Vagina (tissue), 2 donors: Measurements from ENCODE around the gene ORAI2. TPM values are rescaled to one million over a fixed set of nuclear protein-coding genes. Genes with fewer than 3 reads are reported as not detected.
"Not testable (repeated sequence)": the region's sequence is repeated elsewhere in the genome, so short reads cannot be mapped to it uniquely, and the experiment has no call there.

Experiments used
- DNase-seq, 2 donors: peaks; one replicate each; pipeline ENCODE4 v3.0.0-alpha.2; 2017; ENCODE audit errors: extremely low spot score in 2 of 2
- H3K27ac ChIP-seq: fragments of 200-600 bp; sonication (generic); one replicate; pipeline ENCODE4 v1.5.1; 2019
- H3K27me3 ChIP-seq: fragments of 200-600 bp; sonication (generic); one replicate; pipeline ENCODE4 v1.5.1; 2019
- H3K36me3 ChIP-seq, 2 donors: fragments of 200-600 bp; sonication (generic); one replicate each; pipeline ENCODE4 v1.5.1; 2017 to 2019
- H3K4me1 ChIP-seq: fragments of 200-600 bp; sonication (generic); one replicate; pipeline ENCODE4 v1.5.1; 2019
- H3K4me3 ChIP-seq, 2 donors: fragments of 200-600 bp; sonication (generic); 1 replicate in 1 of 2; 2 replicates in 1 of 2; pipeline ENCODE4 v1.5.1; 2016 to 2019
- H3K9me3 ChIP-seq: fragments of 200-600 bp; sonication (generic); one replicate; pipeline ENCODE4 v1.5.1; 2019
- CTCF ChIP-seq, 3 experiments: fragments of 450-650 bp in 2 of 3; fragments of 200-600 bp in 1 of 3; sonication (generic) in 1 of 3; IDR thresholded peaks; one replicate each; pipeline ENCODE4 v1.5.1; 2017 to 2019; ENCODE audit warnings: antibody characterized with exemption in 3 of 3, mild to moderate bottlenecking in 2 of 3, moderate library complexity in 2 of 3
- POLR2A ChIP-seq, 2 donors: fragments of 450-650 bp; IDR thresholded peaks; one replicate each; pipeline ENCODE4 v1.6.1; 2017; ENCODE audit warnings: antibody characterized with exemption in 2 of 2, mild to moderate bottlenecking in 2 of 2, moderate library complexity in 2 of 2
- POLR2AphosphoS5 ChIP-seq, 2 donors: sonication (generic); formaldehyde crosslinking; IDR thresholded peaks; one replicate each; pipeline ENCODE4 v1.9.0; 2017; ENCODE audit warnings: antibody characterized with exemption in 2 of 2, mild to moderate bottlenecking in 2 of 2, low read depth in 1 of 2; ENCODE audit not compliant: insufficient read depth in 1 of 2
- intact Hi-C: fragments of 100-400 bp; cut with DNase I; formaldehyde crosslinking; loops from one replicate; pipeline ENCODE4 v1.15.1; 2023
- total RNA-seq: library from RNA; depleted of rRNA; stranded (reverse); fragments of >200 nt; gene quantifications from one replicate; pipeline ENCODE4 v1.2.3, GENCODE V29; 2016

ORAI2 gene
- total RNA-seq, 1 donor from 2014 or later: 15.5 TPM

- Histone ChIP-seq H3K4me3 (no peak overlapping the region), H3K27me3 (no peaks in the 10 kb centered on the region), H3K27ac (no peak overlapping the region), H3K9me3 (no peaks in the 10 kb centered on the region), H3K4me1 (no peaks in the 10 kb centered on the region), H3K36me3 (peaks cover 0 to 28% of the 10 kb centered on the region in 2 donors)
- no peak for TF ChIP-seq CTCF (IDR thresholded peaks at IDR 0.05)
- TF ChIP-seq POLR2AphosphoS5 (IDR thresholded peaks at IDR 0.05; ENCODE audit: insufficient read depth in 1 of 2, low read depth in 1 of 2): no peak
- TF ChIP-seq POLR2A (IDR thresholded peaks at IDR 0.05): no peak
- no peak for DNase-seq
- intact Hi-C loops: no loop called here
Measured at GRCh38 chr7:102453319-102453718, 19.9 kb downstream of the ORAI2 start.

GRCh38 chr7:102454468-102454867, 21.1 kb downstream of the ORAI2 start:
- no peak for DNase-seq
- intact Hi-C loops: no loop called here
- Histone ChIP-seq H3K4me3 (no peak overlapping the region), H3K27me3 (no peaks in the 10 kb centered on the region), H3K9me3 (no peaks in the 10 kb centered on the region), H3K4me1 (no peaks in the 10 kb centered on the region), H3K27ac (no peak overlapping the region), H3K36me3 (peaks cover 0 to 34% of the 10 kb centered on the region in 2 donors)
- TF ChIP-seq POLR2AphosphoS5 (IDR thresholded peaks at IDR 0.05; ENCODE audit: insufficient read depth in 1 of 2, low read depth in 1 of 2): no peak
- no peak for TF ChIP-seq POLR2A (IDR thresholded peaks at IDR 0.05)
- no peak for TF ChIP-seq CTCF (IDR thresholded peaks at IDR 0.05)

GRCh38 chr7:102454932-102455331, 21.6 kb downstream of the ORAI2 start:
- H3K4me3 ChIP-seq, H3K27me3 ChIP-seq, H3K9me3 ChIP-seq, intact Hi-C loops, H3K4me1 ChIP-seq, H3K27ac ChIP-seq, DNase-seq: not testable (repeated sequence)
- peaks cover 0 to 34% of the 10 kb centered on the region in 2 donors for H3K36me3 ChIP-seq

GRCh38 chr7:102455596-102455995, 22.2 kb downstream of the ORAI2 start:
- H3K27me3 ChIP-seq: no peaks in the 10 kb centered on the region

GRCh38 chr7:102456327-102456726, 23.0 kb downstream of the ORAI2 start:
- intact Hi-C loops: no loop called here
- Histone ChIP-seq H3K9me3 (no peaks in the 10 kb centered on the region), H3K36me3 (peaks cover 0 to 34% of the 10 kb centered on the region in 2 donors), H3K27me3 (no peaks in the 10 kb centered on the region), H3K4me1 (no peaks in the 10 kb centered on the region), H3K4me3 (no peak overlapping the region), H3K27ac (no peak overlapping the region)
- TF ChIP-seq CTCF (IDR thresholded peaks at IDR 0.05) (no peak), POLR2AphosphoS5 (IDR thresholded peaks at IDR 0.05; ENCODE audit: insufficient read depth in 1 of 2, low read depth in 1 of 2) (no peak), POLR2A (IDR thresholded peaks at IDR 0.05) (no peak)
- DNase-seq: no peak

More at GRCh38 chr7:102455596-102455995, 22.2 kb downstream of the ORAI2 start:
- Histone ChIP-seq H3K27ac (no peak overlapping the region), H3K9me3 (no peaks in the 10 kb centered on the region), H3K4me1 (no peaks in the 10 kb centered on the region), H3K36me3 (peaks cover 0 to 34% of the 10 kb centered on the region in 2 donors), H3K4me3 (no peak overlapping the region)
- no peak for TF ChIP-seq POLR2A (IDR thresholded peaks at IDR 0.05)
- no peak for TF ChIP-seq POLR2AphosphoS5 (IDR thresholded peaks at IDR 0.05; ENCODE audit: insufficient read depth in 1 of 2, low read depth in 1 of 2)
- TF ChIP-seq CTCF (IDR thresholded peaks at IDR 0.05): no peak
- DNase-seq: no peak
- intact Hi-C loops: no loop called here
